Upper lobe of right lung (tissue), 1 donor: ENCODE data around the gene DYNLT5. TPM values are rescaled to one million over a fixed set of nuclear protein-coding genes. Genes with fewer than 3 reads are reported as not detected.

Experiments
- total RNA-seq: library from RNA; stranded (reverse); fragmentation: NEBNext Ultra II Directional; extraction: Animal tissue kit (Norgen Biotek cat#: 25700); gene quantifications from one replicate; pipeline ENCODE4 v1.2.1, GENCODE V29; 2021
- donor health status: DM: no; HTN: yes; CAD: no; lungs with severe emphysema.

DYNLT5 gene
- total RNA-seq, 1 donor from 2014 or later, result 3.3 TPM

Other genes with a start within 250 kb of the DYNLT5 start
- gene SGIP1, start 218.3 kb upstream of the DYNLT5 start, total RNA-seq, result 19.8 TPM
- not detected for gene INSL5, start 48.8 kb downstream of the DYNLT5 start, total RNA-seq
- gene DNAI4, start 172.4 kb downstream of the DYNLT5 start, total RNA-seq, result 10.2 TPM
- gene MIER1, start 172.5 kb downstream of the DYNLT5 start, total RNA-seq, result 43.8 TPM